Endothelial cell (in vitro differentiated cells): ENCODE data around the gene BTBD16. TPM values are rescaled to one million over a fixed set of nuclear protein-coding genes. Genes with fewer than 3 reads are reported as not detected.

Experiments
- DNase-seq: peaks from one replicate; pipeline ENCODE4 v3.0.0; 2021; ENCODE audit warnings: low spot score
- H3K27ac Mint-ChIP-seq: one replicate; pipeline ENCODE4 v1.8.0; 2021; ENCODE audit warnings: mixed read lengths, inconsistent platforms; ENCODE audit not compliant: unreplicated experiment
- H3K27me3 Mint-ChIP-seq: one replicate; pipeline ENCODE4 v1.8.0; 2021; ENCODE audit warnings: mild to moderate bottlenecking, moderate library complexity, mixed read lengths, inconsistent platforms; ENCODE audit not compliant: unreplicated experiment
- H3K36me3 Mint-ChIP-seq: one replicate; pipeline ENCODE4 v1.8.0; 2021; ENCODE audit warnings: mild to moderate bottlenecking, low read depth, mixed read lengths, inconsistent platforms; ENCODE audit not compliant: unreplicated experiment
- H3K4me1 Mint-ChIP-seq: one replicate; pipeline ENCODE4 v1.8.0; 2021; ENCODE audit warnings: mild to moderate bottlenecking, mixed read lengths, inconsistent platforms; ENCODE audit not compliant: unreplicated experiment
- H3K4me3 Mint-ChIP-seq: one replicate; pipeline ENCODE4 v1.8.0; 2021; ENCODE audit warnings: mild to moderate bottlenecking, mixed read lengths, inconsistent platforms; ENCODE audit not compliant: unreplicated experiment
- H3K9me3 Mint-ChIP-seq: one replicate; pipeline ENCODE4 v1.8.0; 2021; ENCODE audit warnings: mixed read lengths, inconsistent platforms; ENCODE audit not compliant: unreplicated experiment
- total RNA-seq: library from RNA; stranded (reverse); fragmentation: NEBNext Ultra II Directional; extraction: Animal tissue kit (Norgen Biotek cat#: 25700); gene quantifications from one replicate; pipeline ENCODE4 v1.2.1, GENCODE V29; 2021; ENCODE audit not compliant: unreplicated experiment
- TF ChIP-seq, protein P1 (sequence below): fragments of 200-600 bp; sonication (generic); IDR thresholded peaks from one replicate; pipeline ENCODE4 v1.5.0; 2021; ENCODE audit warnings: antibody characterized with exemption; ENCODE audit not compliant: unreplicated experiment

BTBD16 gene
- total RNA-seq, 1 donor from 2014 or later: 0.23 TPM

DNA sequence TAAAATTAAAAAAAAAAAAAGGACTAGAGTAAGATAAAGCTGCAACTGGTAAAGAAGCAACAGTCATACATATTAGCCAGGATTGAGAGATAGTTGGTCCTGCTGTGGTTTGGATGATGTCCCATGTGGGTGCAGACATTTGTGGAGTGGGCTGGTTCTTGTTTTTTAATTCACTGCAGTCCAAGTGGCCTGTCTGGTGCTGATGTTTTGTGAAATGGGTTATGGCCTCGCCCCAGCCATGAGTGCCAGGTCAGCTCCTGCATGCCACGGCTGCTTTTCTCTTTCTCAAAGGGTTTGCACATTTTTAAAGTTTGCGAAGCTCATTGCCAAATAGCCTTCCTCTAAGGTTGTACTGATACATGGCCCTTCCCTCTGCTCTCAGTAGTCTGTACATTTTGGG lies 14.1 kb upstream of the BTBD16 start:
- Mint-ChIP-seq H3K27ac (no peak overlapping the region), H3K9me3 (no peaks in the 10 kb centered on the region), H3K4me3 (no peak overlapping the region), H3K27me3 (no peaks in the 10 kb centered on the region), H3K4me1 (no peaks in the 10 kb centered on the region), H3K36me3 (peaks cover 8% of the 10 kb centered on the region)
- no peak for DNase-seq
- TF ChIP-seq, protein P1, sequence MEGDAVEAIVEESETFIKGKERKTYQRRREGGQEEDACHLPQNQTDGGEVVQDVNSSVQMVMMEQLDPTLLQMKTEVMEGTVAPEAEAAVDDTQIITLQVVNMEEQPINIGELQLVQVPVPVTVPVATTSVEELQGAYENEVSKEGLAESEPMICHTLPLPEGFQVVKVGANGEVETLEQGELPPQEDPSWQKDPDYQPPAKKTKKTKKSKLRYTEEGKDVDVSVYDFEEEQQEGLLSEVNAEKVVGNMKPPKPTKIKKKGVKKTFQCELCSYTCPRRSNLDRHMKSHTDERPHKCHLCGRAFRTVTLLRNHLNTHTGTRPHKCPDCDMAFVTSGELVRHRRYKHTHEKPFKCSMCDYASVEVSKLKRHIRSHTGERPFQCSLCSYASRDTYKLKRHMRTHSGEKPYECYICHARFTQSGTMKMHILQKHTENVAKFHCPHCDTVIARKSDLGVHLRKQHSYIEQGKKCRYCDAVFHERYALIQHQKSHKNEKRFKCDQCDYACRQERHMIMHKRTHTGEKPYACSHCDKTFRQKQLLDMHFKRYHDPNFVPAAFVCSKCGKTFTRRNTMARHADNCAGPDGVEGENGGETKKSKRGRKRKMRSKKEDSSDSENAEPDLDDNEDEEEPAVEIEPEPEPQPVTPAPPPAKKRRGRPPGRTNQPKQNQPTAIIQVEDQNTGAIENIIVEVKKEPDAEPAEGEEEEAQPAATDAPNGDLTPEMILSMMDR: no peak

DNA sequence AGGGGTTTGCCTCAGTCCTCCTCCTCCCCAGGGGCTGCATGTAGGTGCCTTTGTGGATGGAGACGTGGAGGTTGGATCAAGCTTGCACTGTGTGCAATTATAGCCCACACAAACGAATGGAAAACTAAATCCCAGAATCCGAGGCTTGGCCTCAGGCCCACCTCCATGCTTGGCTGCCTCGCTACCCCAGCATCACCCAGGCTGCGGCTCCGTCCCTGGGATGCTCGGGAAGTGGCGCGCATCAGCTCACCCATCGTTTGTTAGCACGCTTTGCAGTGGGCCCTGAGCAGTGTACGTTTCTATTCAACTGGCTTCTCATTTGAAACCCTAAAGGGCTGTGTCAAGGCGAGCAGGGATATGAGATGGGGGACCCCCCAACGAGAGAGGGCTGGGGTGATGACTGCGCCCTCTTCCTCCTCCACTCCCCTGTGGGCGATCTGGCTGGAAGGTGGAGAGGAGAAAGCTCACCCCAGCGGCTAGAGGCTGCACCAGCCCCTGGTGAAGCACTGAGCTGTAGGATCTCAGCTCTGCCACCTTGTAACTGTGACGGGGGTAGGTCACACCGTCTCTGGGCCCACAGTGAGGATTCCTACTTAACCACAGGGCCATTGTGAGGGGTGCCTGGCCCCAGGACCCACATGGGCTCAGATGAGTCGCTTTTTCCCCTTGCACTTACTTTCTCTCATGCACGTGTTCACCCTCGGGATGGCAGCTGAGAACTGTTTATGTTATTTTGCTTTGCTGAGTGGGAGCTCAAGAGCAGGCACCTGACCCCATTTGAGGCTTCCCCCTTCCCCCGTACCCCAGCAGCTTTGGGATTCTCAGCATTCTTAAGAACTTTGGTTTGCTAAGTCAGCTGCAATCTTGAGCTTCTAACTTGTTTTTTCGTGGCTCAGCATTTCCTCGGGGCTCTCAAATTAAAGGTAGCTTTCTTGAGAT lies 12.7 kb upstream of the BTBD16 start:
- DNase-seq: no peak
- Mint-ChIP-seq H3K4me1 (no peaks in the 10 kb centered on the region), H3K9me3 (no peaks in the 10 kb centered on the region), H3K36me3 (peaks cover 14% of the 10 kb centered on the region), H3K27me3 (no peaks in the 10 kb centered on the region), H3K4me3 (no peak overlapping the region), H3K27ac (no peak overlapping the region)
- TF ChIP-seq, protein P1: no peak

DNA sequence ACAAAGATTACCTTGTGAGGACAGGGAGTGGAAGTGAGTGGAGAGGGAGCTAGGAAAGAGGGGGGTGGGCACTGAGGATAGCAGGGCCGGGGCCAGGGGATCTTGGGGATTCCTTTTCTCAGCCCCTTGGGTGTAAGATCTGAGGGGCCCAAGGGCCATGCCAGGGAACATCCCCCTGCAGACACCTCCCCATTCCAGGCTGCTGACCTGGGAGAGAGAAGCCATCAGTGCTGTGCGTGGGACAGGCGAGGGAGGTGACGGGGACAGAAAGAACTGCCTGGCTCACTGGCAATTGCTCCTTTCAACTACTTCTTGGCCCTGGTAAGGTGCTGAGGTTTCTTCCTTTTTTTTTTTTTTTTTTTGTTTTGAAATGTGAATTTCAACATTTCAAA lies 12.0 kb upstream of the BTBD16 start:
- TF ChIP-seq, protein P1: no peak
- no peaks in the 10 kb centered on the region for H3K27me3 Mint-ChIP-seq
- no peak overlapping the region for H3K4me3 Mint-ChIP-seq
- H3K27ac Mint-ChIP-seq: no peak overlapping the region
- DNase-seq: no peak
- no peaks in the 10 kb centered on the region for H3K4me1 Mint-ChIP-seq
- peaks cover 15% of the 10 kb centered on the region for H3K36me3 Mint-ChIP-seq
- H3K9me3 Mint-ChIP-seq: no peaks in the 10 kb centered on the region

DNA sequence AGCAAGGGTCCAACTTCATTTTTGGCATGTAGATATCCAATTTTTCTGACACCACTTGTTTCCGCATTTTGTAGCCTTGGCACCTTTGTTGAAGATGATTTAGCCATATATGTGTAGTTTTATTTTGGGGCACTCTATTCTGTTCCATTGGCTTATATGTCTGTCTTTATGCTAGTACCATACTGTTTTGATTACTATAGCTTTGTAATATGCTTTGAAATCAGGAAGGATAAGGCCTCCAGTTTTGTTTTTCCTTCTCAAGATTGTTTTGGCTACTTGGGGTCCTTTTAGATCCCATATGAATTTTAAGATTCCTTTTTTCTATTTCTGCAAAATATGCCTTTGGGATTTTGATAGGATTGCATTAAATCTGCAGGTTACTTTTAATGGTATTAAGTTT lies 9.5 kb upstream of the BTBD16 start:
- Mint-ChIP-seq H3K9me3 (no peaks in the 10 kb centered on the region), H3K36me3 (peaks cover 12% of the 10 kb centered on the region), H3K4me1 (no peaks in the 10 kb centered on the region), H3K27me3 (no peaks in the 10 kb centered on the region), H3K27ac (no peak overlapping the region), H3K4me3 (no peak overlapping the region)
- no peak for DNase-seq
- TF ChIP-seq, protein P1: no peak

DNA sequence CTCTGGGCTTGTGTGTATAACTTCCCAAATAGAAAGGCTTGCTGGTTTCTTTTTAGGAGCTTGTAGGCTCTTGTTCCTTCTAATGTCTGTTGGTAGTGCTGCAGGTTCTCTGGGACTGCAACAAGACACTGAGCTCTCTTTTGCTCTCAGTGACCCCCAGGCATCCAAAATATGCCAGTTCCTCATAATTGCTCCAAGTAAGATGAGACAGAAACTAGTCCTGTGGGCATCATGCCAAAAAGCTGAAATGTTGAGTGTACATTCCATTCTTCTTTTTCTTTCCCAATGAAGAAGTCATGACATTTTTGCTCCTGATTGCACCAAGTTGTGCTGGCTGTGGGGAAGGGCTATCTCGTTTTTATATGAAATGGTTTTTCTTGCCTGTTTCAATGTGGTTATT lies 7.1 kb upstream of the BTBD16 start:
- Mint-ChIP-seq H3K4me1 (no peaks in the 10 kb centered on the region), H3K9me3 (no peaks in the 10 kb centered on the region), H3K4me3 (no peak overlapping the region), H3K27me3 (no peaks in the 10 kb centered on the region), H3K27ac (no peak overlapping the region), H3K36me3 (peaks cover 12% of the 10 kb centered on the region)
- TF ChIP-seq, protein P1: no peak
- DNase-seq: no peak
